Erythroblast (primary cell): ENCODE results near the gene ZNF592.

ENCODE experiments used
- GATA1 ChIP-seq: IDR thresholded peaks from 2 replicates; pipeline ENCODE4 v1.6.1; 2011; ENCODE audit warnings: low read depth, mild to moderate bottlenecking, control low read depth, low read length, moderate library complexity
- POLR2A ChIP-seq: IDR thresholded peaks from 2 replicates; pipeline ENCODE4 v1.6.1; 2011; ENCODE audit warnings: mild to moderate bottlenecking, low read length

DNA sequence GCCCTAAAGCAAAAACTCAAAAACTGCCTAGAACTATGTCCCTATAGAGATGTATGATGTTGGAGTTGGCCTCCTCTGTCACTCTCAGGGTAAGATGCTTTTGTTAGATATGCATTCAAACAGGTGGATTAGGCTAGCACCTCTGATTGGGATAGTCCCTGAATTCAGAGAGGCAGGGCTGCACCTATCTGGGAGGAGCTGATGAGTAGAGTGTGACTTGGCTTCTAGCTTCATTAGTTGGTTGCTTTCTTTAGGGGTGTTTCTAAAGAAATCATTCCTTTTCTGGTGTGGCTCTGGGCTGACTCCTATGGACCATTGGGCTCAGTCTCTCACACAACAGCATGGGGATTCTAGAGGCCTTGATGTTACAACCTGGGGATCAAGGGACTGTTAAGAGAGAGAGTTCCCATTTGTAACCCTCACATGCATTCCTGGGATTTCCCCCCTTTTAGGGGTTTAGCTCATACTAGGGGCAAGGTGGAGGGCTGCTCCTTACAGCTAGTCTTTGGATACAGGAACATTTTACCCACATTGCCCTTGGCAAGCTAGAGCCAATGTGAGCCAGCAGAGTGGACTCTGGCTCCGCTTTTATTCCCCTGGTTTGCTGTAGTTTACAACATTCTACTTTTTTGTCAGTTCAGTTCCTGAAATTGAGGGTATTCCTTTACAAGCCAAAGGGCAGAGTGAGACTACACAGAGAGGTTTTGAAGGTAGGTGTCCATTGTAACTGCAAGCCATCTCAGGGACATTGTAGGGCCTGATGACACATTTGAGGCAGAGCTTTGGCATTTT, 7.5 kb downstream of the ZNF592 start:
- TF ChIP-seq POLR2A (no peak), GATA1 (no peak)
